ENCODE measurements around the gene VAV2.
A peak's percentile ranks its signal among the peaks of the same experiment; 100 is the strongest.

VAV2 gene

GRCh38 chr9:133791069-133791468 lies 201.1 kb downstream of the VAV2 start:
- DNase-seq: no peak

GRCh38 chr9:133789778-133790177 lies 202.3 kb downstream of the VAV2 start:
- DNase-seq: no peak

GRCh38 chr9:133788819-133789717 lies 203.1 kb downstream of the VAV2 start:
- DNase-seq: no peak

- no peak for DNase-seq
Measured at GRCh38 chr9:133788045-133788818, 203.9 kb downstream of the VAV2 start.

GRCh38 chr9:133787754-133788025 lies 204.4 kb downstream of the VAV2 start:
- DNase-seq: no peak

DNA sequence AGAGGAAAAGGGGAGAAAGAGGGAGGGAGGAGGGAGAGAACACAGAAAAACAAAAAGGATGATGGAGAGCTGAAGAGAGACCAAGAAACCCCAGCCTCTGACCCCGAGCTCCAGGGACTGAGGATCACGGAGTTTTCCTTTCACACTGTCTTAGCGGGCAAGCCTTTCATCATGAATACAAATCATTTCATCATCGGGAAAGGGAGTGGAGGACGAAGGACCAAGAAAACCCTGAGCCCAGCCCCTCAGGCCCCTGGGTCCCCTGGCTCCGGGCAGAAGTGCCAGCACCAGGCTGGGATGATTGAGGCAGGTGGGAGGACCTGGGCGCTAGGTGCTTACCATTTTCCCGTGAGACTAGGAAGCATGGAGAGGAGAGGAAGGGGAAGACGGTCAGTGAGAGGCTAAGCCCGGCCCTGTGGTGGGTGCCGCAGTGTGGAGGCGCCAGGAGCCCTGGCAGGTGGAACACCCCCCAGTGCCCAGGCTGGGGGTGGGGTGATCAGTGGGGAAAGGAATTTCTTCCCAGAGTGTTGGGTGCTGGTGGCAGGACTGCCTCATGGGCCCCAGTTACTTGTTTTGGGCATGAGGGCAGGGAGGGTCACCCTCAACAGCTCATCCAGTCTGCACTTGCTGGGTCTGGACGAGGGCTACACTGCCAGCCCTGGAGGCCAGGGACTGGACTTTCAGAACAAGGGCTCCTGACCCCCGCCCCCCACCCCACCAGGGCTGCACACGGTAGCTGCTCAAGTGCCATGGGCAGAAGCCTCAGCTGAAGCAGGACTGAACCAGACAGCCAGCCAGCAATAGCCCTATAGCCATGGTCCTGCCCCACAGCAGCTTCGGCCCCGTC lies 205.0 kb downstream of the VAV2 start:
- no peak for DNase-seq

GRCh38 chr9:133786371-133786753 lies 205.8 kb downstream of the VAV2 start:
- DNase-seq: no peak

GRCh38 chr9:133785753-133786370 lies 206.3 kb downstream of the VAV2 start:
- DNase-seq: no peak

DNA sequence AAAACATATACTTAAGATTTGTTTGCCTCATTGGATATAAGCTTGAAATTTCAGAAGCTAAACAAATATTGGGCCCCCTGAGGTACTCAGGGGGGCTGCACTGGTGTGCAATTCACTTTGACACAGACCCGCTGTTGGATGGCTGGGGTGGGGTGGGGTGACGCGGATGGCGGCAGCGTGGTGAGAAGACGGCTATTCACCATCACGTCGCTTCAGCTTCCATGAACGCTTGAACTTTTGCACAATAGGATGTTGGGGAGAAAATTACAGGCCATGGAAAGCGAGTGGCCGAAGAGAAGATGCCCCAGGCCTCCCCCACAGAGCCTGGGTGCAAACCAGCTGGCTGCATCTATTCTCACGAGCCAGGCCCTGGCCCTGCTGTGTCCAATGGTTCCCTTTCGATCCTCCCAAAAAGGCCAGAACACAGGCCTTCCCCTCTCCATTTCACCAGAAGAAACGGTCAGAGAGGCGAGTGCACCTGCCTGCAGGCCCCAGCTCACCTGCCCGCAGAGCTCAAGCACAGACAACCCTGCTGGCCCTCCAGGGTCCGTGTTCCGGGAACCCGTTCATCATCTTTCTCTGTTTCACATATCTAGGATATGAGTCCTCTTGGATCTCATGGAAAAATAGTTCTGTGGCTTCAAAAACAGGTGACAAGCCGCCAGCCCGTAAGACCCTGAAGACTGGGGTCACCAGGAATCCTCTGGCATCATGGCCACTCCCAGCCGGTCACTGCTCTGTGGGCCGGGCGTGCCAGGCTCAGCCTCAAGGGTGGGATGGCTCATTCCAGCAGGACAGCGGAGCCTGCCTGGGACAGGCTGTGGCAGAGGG lies 207.2 kb downstream of the VAV2 start:
- DNase-seq: no peak

DNA sequence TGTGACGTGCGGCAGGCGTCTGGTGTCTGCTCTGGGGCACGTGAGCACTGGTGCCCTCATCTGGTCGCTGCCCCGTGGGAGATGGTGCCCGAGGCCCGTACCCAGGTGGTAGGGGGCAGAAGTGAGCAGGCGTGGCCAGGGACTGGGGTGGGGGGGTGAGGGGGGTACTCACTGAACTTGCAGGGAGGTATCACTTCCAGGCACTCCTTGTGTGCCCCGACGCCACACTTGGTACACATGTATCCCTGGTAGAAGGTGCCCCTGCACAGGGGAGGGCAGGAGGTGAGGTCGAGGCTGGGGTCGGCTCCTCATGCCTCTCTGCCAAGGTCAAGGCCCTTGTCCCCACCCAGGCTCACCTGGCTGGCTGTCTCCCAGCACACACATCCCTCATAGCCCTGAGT lies 208.8 kb downstream of the VAV2 start:
- no peak for DNase-seq

GRCh38 chr9:133782157-133783130 lies 209.7 kb downstream of the VAV2 start:
- DNase-seq: peak; percentile 72 to 78

DNA sequence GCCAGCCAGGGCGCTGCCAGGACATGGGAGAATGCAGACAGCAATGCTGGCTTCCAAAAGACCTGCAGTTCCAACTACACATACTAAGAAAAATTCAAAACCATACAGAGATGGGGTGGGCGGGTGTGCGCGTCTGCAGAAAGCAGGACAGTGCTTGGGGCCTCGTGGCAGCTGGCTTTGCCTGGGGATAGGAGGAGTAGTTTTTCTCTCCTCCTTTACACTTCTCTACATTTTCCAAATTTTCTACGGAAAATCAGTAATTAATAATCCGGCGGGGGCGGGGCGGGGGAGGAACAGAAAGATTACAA lies 210.3 kb downstream of the VAV2 start:
- DNase-seq: no peak

GRCh38 chr9:133780962-133781827 lies 210.9 kb downstream of the VAV2 start:
- no peak for DNase-seq

DNA sequence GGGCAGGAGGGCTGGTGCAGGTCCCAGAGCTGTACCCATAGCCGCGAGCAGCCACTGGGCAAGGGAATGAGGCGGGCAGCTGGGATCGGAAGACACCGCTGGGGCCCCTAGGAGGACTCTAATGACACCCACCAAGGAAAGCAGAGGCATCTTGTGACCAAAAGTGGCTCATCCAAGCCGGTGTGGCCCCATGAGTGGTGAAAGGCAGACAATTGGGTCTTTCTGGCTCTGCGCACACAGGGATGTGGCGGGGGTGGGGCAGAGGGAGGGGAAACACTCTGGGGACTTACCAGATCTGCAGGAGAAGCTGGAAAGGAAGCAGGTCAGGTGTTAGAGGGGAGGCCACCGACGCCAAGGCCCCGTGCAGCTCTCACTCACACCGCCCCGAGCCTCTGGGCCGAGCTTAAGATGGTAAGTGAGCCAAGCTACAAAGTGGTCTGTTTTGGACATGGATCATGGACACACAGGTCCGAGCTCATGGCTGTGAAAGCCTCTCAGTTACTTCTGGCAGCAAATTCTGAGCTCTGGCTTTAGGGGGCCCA lies 211.6 kb downstream of the VAV2 start:
- no peak for DNase-seq

- no peak for DNase-seq
Measured at GRCh38 chr9:133779516-133780403, 212.4 kb downstream of the VAV2 start.

DNA sequence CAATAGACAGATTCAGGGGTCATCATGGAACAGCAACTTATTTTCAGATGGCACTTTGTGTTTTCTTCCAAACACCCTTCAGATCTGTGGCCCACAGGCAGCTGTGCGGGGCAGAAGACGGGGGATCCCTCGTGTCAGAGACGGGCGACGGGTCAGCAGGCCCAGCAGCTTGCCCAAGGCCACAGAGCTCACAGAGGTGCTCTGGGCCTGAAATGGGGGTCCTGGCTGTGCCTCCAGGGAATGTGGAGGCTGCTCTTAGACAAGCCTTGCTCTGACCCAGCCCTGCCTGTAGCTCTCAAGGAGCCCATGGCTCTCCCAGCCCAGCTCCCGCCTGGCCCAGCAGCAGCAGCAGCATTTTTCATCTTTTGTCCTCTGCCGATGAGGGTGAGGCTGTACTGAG lies 213.0 kb downstream of the VAV2 start:
- no peak for DNase-seq

GRCh38 chr9:133778336-133779013 lies 213.6 kb downstream of the VAV2 start:
- DNase-seq: no peak

GRCh38 chr9:133777871-133778270 lies 214.3 kb downstream of the VAV2 start:
- DNase-seq: no peak

All from activated CD4-positive, alpha-beta T cell treated with anti-CD3 and anti-CD28 coated beads, Interleukin-2, amount 50 U/mL, for 48 hours (primary cell).